NOMO-1 treated with DMSO at 0.1 percent for 48 hours (cell line): ENCODE data around the gene ZSCAN5A.
A peak's percentile ranks its signal among the peaks of the same experiment; 100 is the strongest.
"Not testable (repeated sequence)": the region's sequence is repeated elsewhere in the genome, so short reads cannot be mapped to it uniquely, and the experiment has no call there.

ENCODE experiments used
- DNase-seq: peaks from one replicate; lab custom pipeline; 2025; ENCODE audit not compliant: unreplicated experiment; lab: John Stamatoyannopoulos, UW

The ZSCAN5A gene, protein sequence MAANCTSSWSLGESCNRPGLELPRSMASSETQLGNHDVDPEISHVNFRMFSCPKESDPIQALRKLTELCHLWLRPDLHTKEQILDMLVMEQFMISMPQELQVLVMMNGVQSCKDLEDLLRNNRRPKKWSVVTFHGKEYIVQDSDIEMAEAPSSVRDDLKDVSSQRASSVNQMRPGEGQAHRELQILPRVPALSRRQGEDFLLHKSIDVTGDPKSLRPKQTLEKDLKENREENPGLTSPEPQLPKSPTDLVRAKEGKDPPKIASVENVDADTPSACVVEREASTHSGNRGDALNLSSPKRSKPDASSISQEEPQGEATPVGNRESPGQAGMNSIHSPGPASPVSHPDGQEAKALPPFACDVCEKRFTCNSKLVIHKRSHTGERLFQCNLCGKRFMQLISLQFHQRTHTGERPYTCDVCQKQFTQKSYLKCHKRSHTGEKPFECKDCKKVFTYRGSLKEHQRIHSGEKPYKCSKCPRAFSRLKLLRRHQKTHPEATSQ

GRCh38 chr19:56314381-56315076 lies at the start of gene ZSCAN5A:
ZSCAN5A (minus strand) TSS chr19:56314839; CDS start chr19:56225046, 89,793 bp downstream.
- DNase-seq: peak; percentile 97

DNA sequence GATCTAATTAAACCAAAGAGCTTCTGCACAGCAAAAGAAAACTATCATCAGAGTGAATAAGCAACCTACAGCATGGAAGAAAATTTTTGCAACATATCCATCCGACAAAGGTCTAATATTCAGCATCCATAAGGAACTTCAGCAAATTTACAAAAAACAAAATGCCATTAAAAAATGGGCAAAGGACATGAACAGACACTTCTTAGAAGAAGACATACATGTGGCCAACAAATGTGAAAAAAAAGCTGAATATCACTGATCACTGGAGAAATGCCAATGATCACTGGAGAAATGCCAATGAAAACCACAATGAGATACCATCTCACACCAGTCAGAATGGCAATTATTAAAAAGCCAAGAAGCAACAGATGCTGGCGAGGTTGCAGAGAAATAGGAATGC lies 46.2 kb upstream of the ZSCAN5A start:
- no peak for DNase-seq

DNA sequence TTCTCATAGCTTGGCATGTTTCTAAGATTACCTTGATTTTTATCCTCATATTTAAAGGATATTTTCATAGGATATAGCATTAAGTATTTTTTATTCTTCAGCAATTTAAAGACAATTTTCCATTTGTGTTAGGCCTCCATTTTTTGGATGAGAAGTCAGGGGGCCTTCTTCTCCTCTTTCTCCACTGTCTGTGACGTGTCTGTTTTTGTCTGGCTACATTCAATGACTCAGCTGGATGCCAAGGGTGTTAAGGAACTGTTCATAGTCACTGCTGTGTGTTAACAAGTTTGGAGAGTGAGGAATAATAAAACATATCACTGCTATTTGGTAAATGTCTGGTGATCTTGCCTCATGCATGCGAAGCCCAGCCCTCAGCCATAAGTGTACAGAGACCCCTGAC lies 42.3 kb upstream of the ZSCAN5A start:
- DNase-seq: no peak

GRCh38 chr19:56355517-56355916 lies 40.9 kb upstream of the ZSCAN5A start:
- DNase-seq: no peak

GRCh38 chr19:56351208-56351607 lies 36.6 kb upstream of the ZSCAN5A start:
- DNase-seq: no peak

- DNase-seq: peak; percentile 40
Measured at GRCh38 chr19:56350416-56351045, 35.9 kb upstream of the ZSCAN5A start.

DNA sequence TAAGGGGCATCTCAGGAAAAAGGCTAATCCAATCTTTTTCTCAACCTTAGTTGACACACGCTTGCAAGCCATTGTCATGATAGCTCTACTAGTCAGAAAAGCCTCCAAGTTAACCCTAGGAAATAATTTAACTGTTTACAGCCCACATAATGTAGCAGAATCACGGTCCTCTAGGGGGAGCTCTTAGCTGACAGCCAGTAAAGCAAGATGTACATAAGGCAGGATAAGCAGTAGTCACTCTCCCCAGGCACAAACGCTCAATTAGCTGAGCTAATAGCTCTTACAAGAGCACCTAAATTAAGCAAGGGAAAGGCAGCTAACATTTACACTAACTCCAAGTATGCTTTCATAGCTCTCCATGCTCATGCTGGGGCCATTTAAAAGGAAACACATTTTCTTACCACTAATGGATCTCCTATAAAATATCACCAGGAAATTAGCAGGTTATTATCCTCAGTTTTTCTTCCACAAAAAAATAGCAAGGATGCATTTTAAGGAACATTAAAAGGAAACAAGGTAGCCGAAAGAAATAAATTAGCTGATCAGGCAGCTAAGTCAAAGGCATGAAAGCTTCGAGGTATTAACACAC lies 33.7 kb upstream of the ZSCAN5A start:
- no peak for DNase-seq

DNA sequence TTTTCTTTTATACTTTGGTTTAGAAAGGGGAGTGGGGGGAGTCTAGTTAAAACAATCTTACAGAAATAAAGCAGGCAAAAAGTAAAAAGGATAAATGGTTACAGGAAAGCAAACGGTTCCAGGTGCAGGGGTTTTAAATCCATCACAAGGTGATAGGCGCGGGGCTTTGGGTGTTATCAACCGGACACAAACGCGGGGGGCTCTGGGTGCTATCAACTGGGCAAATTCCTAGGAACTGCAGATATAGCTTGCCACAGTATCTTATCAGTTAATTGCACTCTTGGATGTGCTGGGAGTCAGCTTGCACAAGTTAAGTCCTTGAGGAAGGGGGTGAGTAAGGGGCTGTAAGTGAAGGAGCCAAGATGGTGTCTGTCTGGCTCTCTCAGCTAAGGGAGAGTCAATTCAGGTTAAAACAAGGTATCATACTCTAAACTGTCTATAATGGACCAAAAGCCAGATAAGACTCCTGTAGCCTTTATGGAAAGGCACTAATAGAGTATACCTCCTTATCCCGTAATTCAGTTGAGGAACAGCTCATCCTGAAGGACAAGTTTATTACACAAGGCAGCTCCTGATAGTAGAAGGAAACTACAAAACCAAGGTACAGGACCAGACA lies 32.6 kb upstream of the ZSCAN5A start:
- no peak for DNase-seq

DNA sequence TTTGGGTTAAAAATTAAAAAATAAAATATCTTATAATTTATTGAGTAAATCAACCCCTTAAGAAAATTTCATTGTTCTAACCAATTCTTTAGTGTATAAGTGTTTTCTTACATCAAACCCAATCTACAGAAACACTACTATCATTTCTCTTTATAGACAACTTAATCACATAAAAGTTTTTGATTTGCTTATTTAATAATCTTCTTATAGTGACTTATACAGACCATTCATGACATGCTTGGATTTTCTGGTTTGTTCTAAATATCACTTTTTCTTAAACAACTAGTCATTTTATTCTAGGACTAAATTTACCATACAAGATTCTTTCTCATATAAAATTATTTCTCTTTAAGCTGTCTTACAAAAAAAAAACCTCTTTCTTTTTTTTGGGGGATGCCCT lies 27.3 kb upstream of the ZSCAN5A start:
- DNase-seq: no peak

GRCh38 chr19:56339031-56339430 lies 24.4 kb upstream of the ZSCAN5A start:
- DNase-seq: not testable (repeated sequence)

GRCh38 chr19:56337077-56337476 lies 22.4 kb upstream of the ZSCAN5A start:
- not testable (repeated sequence) for DNase-seq

DNA sequence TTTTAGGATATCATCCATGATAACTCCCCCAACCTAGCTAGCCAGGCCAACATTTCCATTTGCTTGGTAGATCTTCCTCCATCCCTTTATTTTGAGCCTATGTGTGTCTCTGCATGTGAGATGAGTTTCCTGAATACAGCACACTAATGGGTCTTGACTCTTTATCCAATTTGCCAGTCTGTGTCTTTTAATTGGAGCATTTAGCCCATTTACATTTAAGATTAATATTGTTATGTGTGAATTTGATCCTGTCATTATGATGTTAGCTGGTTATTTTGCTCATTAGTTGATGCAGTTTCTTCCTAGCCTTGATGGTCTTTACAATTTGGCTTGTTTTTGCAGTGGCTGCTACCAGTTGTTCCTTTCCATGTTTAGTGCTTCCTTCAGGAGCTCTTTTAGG lies 20.7 kb upstream of the ZSCAN5A start:
- DNase-seq: not testable (repeated sequence)

GRCh38 chr19:56333506-56333905 lies 18.9 kb upstream of the ZSCAN5A start:
- peak; percentile 72 for DNase-seq

DNA sequence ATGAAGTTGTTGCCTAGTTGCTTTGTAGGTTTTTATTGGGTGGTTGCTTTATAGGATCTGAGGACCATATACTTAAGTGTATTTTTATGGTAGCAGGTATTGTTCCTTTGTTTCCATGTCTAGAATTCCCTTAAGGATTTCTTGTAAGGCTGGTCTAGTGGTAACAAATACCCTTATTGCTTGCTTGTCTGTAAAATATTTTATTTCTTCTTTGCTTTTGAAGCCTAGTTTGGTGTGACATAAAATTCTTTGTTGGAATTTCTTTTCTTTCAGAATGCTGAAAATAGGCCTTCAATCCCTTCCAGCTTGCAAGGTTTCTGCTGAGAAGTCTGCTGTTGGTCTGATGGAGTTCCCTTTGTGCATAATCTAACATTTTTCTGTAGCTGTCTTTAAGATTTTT lies 18.1 kb upstream of the ZSCAN5A start:
- DNase-seq: no peak

DNA sequence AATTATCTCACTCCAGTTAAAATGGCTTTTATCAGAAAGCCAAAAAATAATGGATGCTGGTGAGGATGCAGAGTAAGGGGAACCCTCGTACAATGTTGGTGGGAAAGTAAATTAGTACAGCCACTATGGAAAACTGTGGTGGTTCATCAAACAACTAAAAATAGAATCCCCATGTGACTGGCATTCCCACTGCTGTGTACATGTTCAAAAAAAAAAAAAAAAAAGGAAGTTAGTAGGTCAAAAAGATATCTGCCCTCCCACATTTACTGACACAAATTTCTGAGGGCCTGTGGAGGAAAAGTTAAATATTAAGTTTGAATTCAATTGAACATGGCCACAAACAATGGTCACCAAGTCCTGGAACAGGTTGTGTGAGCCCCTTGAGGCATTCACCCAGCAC lies 9.8 kb upstream of the ZSCAN5A start:
- DNase-seq: no peak

DNA sequence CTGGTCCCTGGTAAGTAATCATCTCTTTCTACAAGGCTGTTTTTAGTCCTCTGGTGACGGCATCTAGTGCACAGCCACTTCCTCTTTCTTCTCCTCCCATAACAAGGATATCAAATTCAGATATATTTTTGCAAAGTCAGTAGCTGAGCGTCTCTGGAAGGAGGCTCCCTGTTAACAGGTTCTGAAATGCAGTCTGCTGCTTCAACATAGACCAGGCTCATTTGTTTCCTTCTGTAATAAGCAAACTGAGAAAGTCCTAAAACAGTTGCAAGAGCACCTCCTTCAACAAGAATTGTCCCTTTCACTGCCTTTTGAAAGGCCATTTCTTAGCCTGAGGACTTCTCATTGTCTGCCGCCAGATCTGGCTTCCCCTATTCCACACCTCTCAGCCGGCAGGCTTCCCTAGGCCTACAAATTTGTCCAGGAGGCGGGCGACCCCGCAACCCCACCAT lies 7.4 kb upstream of the ZSCAN5A start:
- peak; percentile 93 for DNase-seq

DNA sequence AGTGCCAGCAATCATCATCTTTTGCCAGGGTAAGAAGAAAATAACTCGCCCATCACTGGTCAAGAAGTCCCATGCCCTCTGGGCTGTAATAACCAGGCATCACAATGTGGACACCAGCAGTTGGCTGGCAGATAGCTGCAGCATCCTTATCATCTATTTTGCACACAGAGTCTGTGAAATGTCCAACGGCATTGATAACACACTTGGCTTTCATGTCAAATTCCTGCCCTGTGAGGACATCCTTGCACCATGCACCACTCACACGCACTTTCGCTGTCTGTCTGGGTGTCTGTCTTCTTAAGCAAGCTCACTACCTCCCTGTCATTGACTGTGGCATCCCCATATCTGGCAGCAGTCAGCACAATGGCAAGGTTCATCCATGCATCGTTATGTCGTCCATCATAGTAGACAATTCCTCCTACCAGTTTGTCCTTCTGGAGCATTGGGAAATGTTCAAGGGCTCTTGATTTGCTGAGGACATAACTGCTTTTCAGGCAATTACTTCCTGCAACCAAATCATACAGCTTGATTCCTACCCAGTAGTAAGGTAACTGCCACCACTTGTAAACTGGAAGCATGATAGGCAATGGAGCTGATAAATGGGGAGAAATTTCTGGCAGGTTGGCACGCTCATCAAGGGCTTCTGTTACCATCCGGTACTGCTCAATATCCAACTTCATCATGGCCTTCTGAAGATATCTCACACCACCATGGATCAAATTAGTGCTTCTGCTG lies 6.8 kb upstream of the ZSCAN5A start:
- DNase-seq: no peak

DNA sequence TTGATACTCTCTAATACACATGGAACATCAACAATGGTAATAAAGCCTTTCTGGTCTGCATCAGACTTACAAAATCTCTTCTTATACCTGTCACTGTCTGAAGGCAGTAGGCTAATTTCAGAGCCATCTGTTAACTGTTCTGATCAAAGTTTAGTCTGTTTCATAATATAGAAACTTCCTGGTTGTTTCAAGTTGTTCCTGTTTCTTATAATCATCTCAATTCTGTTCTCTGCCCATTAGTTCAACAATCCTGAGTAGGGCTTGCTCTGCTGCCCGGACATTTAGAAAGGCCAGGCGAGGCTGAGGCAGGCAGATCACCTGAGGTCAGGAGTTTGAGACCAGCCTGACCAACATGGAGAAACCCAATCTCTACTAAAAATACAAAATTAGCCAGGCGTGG lies 5.4 kb upstream of the ZSCAN5A start:
- peak; percentile 92 for DNase-seq

DNA sequence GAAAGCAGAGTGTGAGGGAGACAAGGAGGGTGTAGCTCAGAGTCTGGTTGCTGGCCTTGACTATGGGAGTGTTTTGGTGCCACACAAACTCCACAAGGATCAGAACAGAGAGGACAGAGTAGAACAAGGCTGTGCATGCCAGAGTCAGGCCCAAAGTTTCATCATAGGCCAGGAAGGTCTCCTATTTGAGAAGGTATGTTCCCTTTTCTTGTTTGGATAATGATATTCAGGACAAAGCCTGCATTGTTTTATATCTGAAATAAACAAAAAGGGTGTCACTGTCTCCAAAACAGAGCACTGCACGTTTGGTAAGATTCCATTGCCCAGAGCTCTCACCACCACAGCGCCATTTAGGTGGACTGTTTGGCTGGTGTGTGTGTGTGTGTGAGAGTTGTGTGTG lies 3.1 kb upstream of the ZSCAN5A start:
- no peak for DNase-seq

GRCh38 chr19:56316728-56317127 lies 2.1 kb upstream of the ZSCAN5A start:
- DNase-seq: no peak
